Endothelial cell of umbilical vein (primary cell): ENCODE results near the gene GABPA. TPM values are rescaled to one million over a fixed set of nuclear protein-coding genes. Genes with fewer than 3 reads are reported as not detected.

Experiments
- BruUV-seq: library from RNA; stranded (reverse); fragments of 400-500 nt; replicated peaks from 2 replicates; lab custom pipeline; 2021; lab: Mats Ljungman, UMichigan
- CTCF ChIA-PET: fragments of 300-600, 350-600 bp; sonication (Branson Sonifier 250); formaldehyde crosslinking; loops from one replicate; lab custom pipeline; 2021; ENCODE audit warnings: antibody characterized with exemption, inconsistent platforms; lab: Charles Lee
- POLR2A ChIA-PET: fragments of 300-600, 350-600 bp; sonication (Branson Sonifier 250); formaldehyde crosslinking; loops from one replicate; lab custom pipeline; 2021; ENCODE audit warnings: antibody characterized with exemption, inconsistent platforms; lab: Charles Lee
- DNase-seq: peaks from one replicate; pipeline ENCODE4 v3.0.0-alpha.2; 2011; ENCODE audit warnings: low read depth, low spot score
- FAIRE-seq: peaks from 2 replicates; lab custom pipeline; 2011; peaks lifted over from hg19 to GRCh38; lab: Jason Lieb, UNC
- H2AFZ ChIP-seq: 2 replicates; pipeline ENCODE4 v1.6.0; 2012; ENCODE audit warnings: low read depth, low read length, control low read depth, inconsistent platforms
- H3K27ac ChIP-seq: 2 replicates; pipeline ENCODE4 v1.5.1; 2011; ENCODE audit warnings: low read depth, mild to moderate bottlenecking, control low read depth, low read length, moderate library complexity; ENCODE audit not compliant: insufficient read depth
- H3K27me3 ChIP-seq, 2 experiments: 2 replicates each; pipeline versions ENCODE4 v1.6.0 to v1.6.1; 2011; ENCODE audit warnings: low read length in 2 of 2, mixed read lengths in 1 of 2; ENCODE audit not compliant: control insufficient read depth in 2 of 2, insufficient read depth in 2 of 2
- H3K36me3 ChIP-seq, 2 experiments: 2 replicates in 1 of 2; 3 replicates in 1 of 2; pipeline ENCODE4 v1.5.1; 2011; ENCODE audit warnings: low read length in 2 of 2, mild to moderate bottlenecking in 1 of 2, moderate library complexity in 1 of 2; ENCODE audit not compliant: control insufficient read depth in 2 of 2, insufficient read depth in 2 of 2; ENCODE audit errors: extremely low read depth in 1 of 2
- H3K4me1 ChIP-seq: 3 replicates; pipeline ENCODE4 v1.5.1; 2011; ENCODE audit warnings: mild to moderate bottlenecking, low read length; ENCODE audit not compliant: control insufficient read depth, insufficient read depth; ENCODE audit errors: extremely low read depth
- H3K4me2 ChIP-seq: 2 replicates; pipeline ENCODE4 v1.6.1; 2011; ENCODE audit warnings: low read length, control low read depth, mixed read lengths; ENCODE audit not compliant: insufficient read depth
- H3K4me3 ChIP-seq, 3 experiments: fragments of 200-600 bp in 1 of 3; sonication (generic), shearing (Covaris generic) in 1 of 3; replicated peaks in 1 of 3; 2 replicates each; pipeline ENCODE4 v1.5.1; 2011 to 2016; ENCODE audit warnings: control low read depth in 3 of 3, low read length in 3 of 3, mild to moderate bottlenecking in 2 of 3, inconsistent platforms in 1 of 3, low read depth in 1 of 3, moderate library complexity in 1 of 3; ENCODE audit not compliant: insufficient read depth in 1 of 3
- H3K79me2 ChIP-seq: 2 replicates; pipeline ENCODE4 v1.6.0; 2012; ENCODE audit warnings: low read length, inconsistent platforms; ENCODE audit not compliant: control insufficient read depth, insufficient read depth
- H3K9ac ChIP-seq: replicated peaks from 2 replicates; pipeline ENCODE3; 2011; ENCODE audit warnings: low read length, control low read depth; ENCODE audit not compliant: insufficient read depth; ENCODE audit errors: extremely low read depth
- H3K9me1 ChIP-seq: replicated peaks from 3 replicates; pipeline ENCODE4 v1.6.0; 2011; ENCODE audit warnings: mild to moderate bottlenecking, low read length; ENCODE audit not compliant: control insufficient read depth, insufficient read depth; ENCODE audit errors: extremely low read depth
- H3K9me3 ChIP-seq: replicated peaks from 2 replicates; pipeline ENCODE4 v1.5.1; 2012; ENCODE audit warnings: low read length, inconsistent platforms; ENCODE audit not compliant: control insufficient read depth, insufficient read depth
- H4K20me1 ChIP-seq: replicated peaks from 2 replicates; pipeline ENCODE3; 2011; ENCODE audit warnings: mild to moderate bottlenecking, low read length; ENCODE audit not compliant: control insufficient read depth, insufficient read depth; ENCODE audit errors: extremely low read depth
- EZH2 ChIP-seq: IDR thresholded peaks from 2 replicates; pipeline ENCODE4 v1.6.1; 2012; ENCODE audit warnings: borderline replicate concordance, low read depth, mild to moderate bottlenecking, moderate library complexity, low read length, inconsistent platforms; ENCODE audit not compliant: severe bottlenecking
- FOS ChIP-seq: IDR thresholded peaks from 2 replicates; pipeline ENCODE4 v1.6.1; 2011; ENCODE audit warnings: mild to moderate bottlenecking, low read length, moderate library complexity, borderline replicate concordance; ENCODE audit not compliant: insufficient read depth
- GATA2 ChIP-seq: IDR thresholded peaks from 2 replicates; pipeline ENCODE4 v1.7.0; 2011; ENCODE audit warnings: low read depth, mild to moderate bottlenecking, moderate library complexity, mixed read lengths, low read length; ENCODE audit not compliant: insufficient read length, insufficient read depth
- JUN ChIP-seq: IDR thresholded peaks from 2 replicates; pipeline ENCODE4 v1.6.1; 2011; ENCODE audit warnings: borderline replicate concordance, low read depth; ENCODE audit not compliant: insufficient read length, insufficient read depth
- MAX ChIP-seq: IDR thresholded peaks from 2 replicates; pipeline ENCODE4 v1.6.1; 2011; ENCODE audit not compliant: insufficient read depth, insufficient read length
- MYC ChIP-seq: IDR thresholded peaks from one replicate; pipeline ENCODE4 v1.6.1; 2011; ENCODE audit warnings: mild to moderate bottlenecking, low read depth, low read length
- POLR2A ChIP-seq: IDR thresholded peaks from 2 replicates; pipeline ENCODE4 v1.6.1; 2012; ENCODE audit warnings: low read depth, mild to moderate bottlenecking, control low read depth, low read length
- POLR2AphosphoS5 ChIP-seq: IDR thresholded peaks from 2 replicates; pipeline ENCODE4 v1.6.1; 2012; ENCODE audit warnings: low read depth, mild to moderate bottlenecking, control low read depth, low read length, moderate library complexity; ENCODE audit not compliant: insufficient read depth
- dilution Hi-C: fragments of 300-500 bp; cut with MboI; formaldehyde crosslinking; loops from one replicate; pipeline ENCODE4 v1.15.0; 2019; ENCODE audit warnings: low sequenced_read_pairs; ENCODE audit not compliant: extremely low pct_ligation_motif_present
- intact Hi-C: fragments of 100-400 bp; cut with micrococcal nuclease; formaldehyde crosslinking; loops from one replicate; pipeline ENCODE4 v1.10.0; 2022
- polyA plus RNA-seq, 4 experiments: library from polyadenylated mRNA; depleted of rRNA in 3 of 4; stranded (reverse) in 3 of 4; unstranded in 1 of 4; fragments of >200 nt; gene quantifications; 2 replicates each; pipeline versions ENCODE4 v1.2.1 to v1.2.3, GENCODE V29; 2011 to 2012; ENCODE audit warnings: missing spikeins in 1 of 4
- total RNA-seq: library from RNA; stranded (reverse); gene quantifications from 2 replicates; pipeline ENCODE4 v1.2.3, GENCODE V29; 2021
- TF ChIP-seq, protein P1 (sequence below), 2 donors: IDR thresholded peaks; 1 replicate in 1 of 2; 2 replicates in 1 of 2; pipeline ENCODE4 v1.5.1; 2011; ENCODE audit warnings: low read length in 2 of 2, mild to moderate bottlenecking in 2 of 2, moderate library complexity in 2 of 2, control low read depth in 1 of 2, inconsistent platforms in 1 of 2, low read depth in 1 of 2; ENCODE audit not compliant: insufficient read depth in 1 of 2; ENCODE audit errors: extremely low read depth in 1 of 2

GABPA gene
- total and polyA plus RNA-seq, 2 donors (not counting 3 experiments of a cell fraction or from before 2014, with no cell fraction given) = 5.8 to 21.0 TPM

- CTCF ChIA-PET = interaction anchor here (1.3 to 2.6 kb wide), 2 partner anchors 13 to 904 kb away, joined by 3 to 13 read pairs; no protein-coding TSS in a partner anchor
- intact Hi-C loops = no loop called here
- Histone ChIP-seq H3K79me2 (no peaks in the 10 kb centered on the region), H4K20me1 (no peaks in the 10 kb centered on the region), H3K9me3 (no peaks in the 10 kb centered on the region), H3K4me3 (no peak overlapping the region), H3K36me3 (no peaks in the 10 kb centered on the region), H3K27ac (no peak overlapping the region), H3K9me1 (no peaks in the 10 kb centered on the region), H3K27me3 (peaks cover 0 to 2% of the 10 kb centered on the region in 2 experiments), H3K9ac (no peak overlapping the region), H3K4me1 (no peaks in the 10 kb centered on the region), H3K4me2 (no peak overlapping the region), H2AFZ (no peak overlapping the region)
- BruUV-seq = no TSS peak
- no peak for TF ChIP-seq GATA2
- no peak for TF ChIP-seq EZH2
- no peak for TF ChIP-seq FOS
- no peak for TF ChIP-seq MYC
- TF ChIP-seq POLR2AphosphoS5 = no peak
- TF ChIP-seq, protein P1, sequence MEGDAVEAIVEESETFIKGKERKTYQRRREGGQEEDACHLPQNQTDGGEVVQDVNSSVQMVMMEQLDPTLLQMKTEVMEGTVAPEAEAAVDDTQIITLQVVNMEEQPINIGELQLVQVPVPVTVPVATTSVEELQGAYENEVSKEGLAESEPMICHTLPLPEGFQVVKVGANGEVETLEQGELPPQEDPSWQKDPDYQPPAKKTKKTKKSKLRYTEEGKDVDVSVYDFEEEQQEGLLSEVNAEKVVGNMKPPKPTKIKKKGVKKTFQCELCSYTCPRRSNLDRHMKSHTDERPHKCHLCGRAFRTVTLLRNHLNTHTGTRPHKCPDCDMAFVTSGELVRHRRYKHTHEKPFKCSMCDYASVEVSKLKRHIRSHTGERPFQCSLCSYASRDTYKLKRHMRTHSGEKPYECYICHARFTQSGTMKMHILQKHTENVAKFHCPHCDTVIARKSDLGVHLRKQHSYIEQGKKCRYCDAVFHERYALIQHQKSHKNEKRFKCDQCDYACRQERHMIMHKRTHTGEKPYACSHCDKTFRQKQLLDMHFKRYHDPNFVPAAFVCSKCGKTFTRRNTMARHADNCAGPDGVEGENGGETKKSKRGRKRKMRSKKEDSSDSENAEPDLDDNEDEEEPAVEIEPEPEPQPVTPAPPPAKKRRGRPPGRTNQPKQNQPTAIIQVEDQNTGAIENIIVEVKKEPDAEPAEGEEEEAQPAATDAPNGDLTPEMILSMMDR (IDR thresholded peaks at IDR 0.05; ENCODE audit: extremely low read depth in 1 of 2, insufficient read depth in 1 of 2, low read depth in 1 of 2, low read length in 2 of 2) = no peak
- TF ChIP-seq JUN = no peak
- TF ChIP-seq POLR2A = no peak
- no peak for TF ChIP-seq MAX
- POLR2A ChIA-PET = no interaction called here
- no peak for DNase-seq
- dilution Hi-C loops = no loop called here
- no peak for FAIRE-seq
Measured at GRCh38 chr21:25813917-25814316, 79.1 kb downstream of the GABPA start.
